Measurements from ENCODE around the gene COQ8A.

GRCh38 chr1:227016990-227017389 is 76.9 kb downstream of the COQ8A start:
- TF ChIP-seq, protein P1, sequence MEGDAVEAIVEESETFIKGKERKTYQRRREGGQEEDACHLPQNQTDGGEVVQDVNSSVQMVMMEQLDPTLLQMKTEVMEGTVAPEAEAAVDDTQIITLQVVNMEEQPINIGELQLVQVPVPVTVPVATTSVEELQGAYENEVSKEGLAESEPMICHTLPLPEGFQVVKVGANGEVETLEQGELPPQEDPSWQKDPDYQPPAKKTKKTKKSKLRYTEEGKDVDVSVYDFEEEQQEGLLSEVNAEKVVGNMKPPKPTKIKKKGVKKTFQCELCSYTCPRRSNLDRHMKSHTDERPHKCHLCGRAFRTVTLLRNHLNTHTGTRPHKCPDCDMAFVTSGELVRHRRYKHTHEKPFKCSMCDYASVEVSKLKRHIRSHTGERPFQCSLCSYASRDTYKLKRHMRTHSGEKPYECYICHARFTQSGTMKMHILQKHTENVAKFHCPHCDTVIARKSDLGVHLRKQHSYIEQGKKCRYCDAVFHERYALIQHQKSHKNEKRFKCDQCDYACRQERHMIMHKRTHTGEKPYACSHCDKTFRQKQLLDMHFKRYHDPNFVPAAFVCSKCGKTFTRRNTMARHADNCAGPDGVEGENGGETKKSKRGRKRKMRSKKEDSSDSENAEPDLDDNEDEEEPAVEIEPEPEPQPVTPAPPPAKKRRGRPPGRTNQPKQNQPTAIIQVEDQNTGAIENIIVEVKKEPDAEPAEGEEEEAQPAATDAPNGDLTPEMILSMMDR (IDR thresholded peaks at IDR 0.05 in 2 of 3, conservative IDR thresholded peaks at IDR 0.05 in 1 of 3; ENCODE audit: control insufficient read depth in 2 of 3, extremely low read depth in 1 of 3, insufficient read depth in 1 of 3, low read depth in 3 of 3, low read length in 3 of 3), result no peak
- TF ChIP-seq MTA2 (IDR thresholded peaks at IDR 0.05; ENCODE audit: low read depth), result no peak
- TF ChIP-seq, protein P2, sequence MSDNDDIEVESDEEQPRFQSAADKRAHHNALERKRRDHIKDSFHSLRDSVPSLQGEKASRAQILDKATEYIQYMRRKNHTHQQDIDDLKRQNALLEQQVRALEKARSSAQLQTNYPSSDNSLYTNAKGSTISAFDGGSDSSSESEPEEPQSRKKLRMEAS (IDR thresholded peaks at IDR 0.05; ENCODE audit: low read depth, low read length), result no peak
- TF ChIP-seq ZNF274 (IDR thresholded peaks at IDR 0.05; ENCODE audit: insufficient read depth, insufficient read length), result no peak

Measured in GM12878 (cell line).